PC-9 (cell line): ENCODE measurements around the gene DLEC1. TPM values are rescaled to one million over a fixed set of nuclear protein-coding genes. Genes with fewer than 3 reads are reported as not detected.

Source experiments
- BruUV-seq: library from RNA; stranded (reverse); fragments of 400-500 nt; replicated peaks from 2 replicates; lab custom pipeline; 2021; lab: Mats Ljungman, UMichigan
- CTCF ChIA-PET: fragments of 300-600 bp; sonication (Branson Sonifier 250); formaldehyde crosslinking; loops from one replicate; lab custom pipeline; 2022; ENCODE audit warnings: antibody characterized with exemption; lab: Charles Lee
- POLR2A ChIA-PET: fragments of 300-600 bp; sonication (Branson Sonifier 250); formaldehyde crosslinking; loops from one replicate; lab custom pipeline; 2022; ENCODE audit warnings: antibody characterized with exemption; ENCODE audit not compliant: unreplicated experiment; lab: Charles Lee
- DNase-seq, 2 experiments: peaks; one replicate each; pipeline versions ENCODE4 v3.0.0 to v3.0.0-alpha.2; 2015 to 2022; ENCODE audit warnings: mixed read lengths in 1 of 2
- H2AFZ ChIP-seq: fragments of 200-600 bp; sonication (generic); 2 replicates; pipeline ENCODE4 v1.8.1; 2017; ENCODE audit warnings: antibody characterized with exemption
- H3F3A ChIP-seq: fragments of 200-600 bp; sonication (generic); 2 replicates; pipeline ENCODE4 v1.8.1; 2017; ENCODE audit warnings: antibody characterized with exemption, mild to moderate bottlenecking, low read depth; ENCODE audit not compliant: insufficient read depth
- H3K27ac ChIP-seq: fragments of 200-600 bp; sonication (generic); 2 replicates; pipeline ENCODE4 v1.6.1; 2016; ENCODE audit warnings: mixed run types
- H3K27me3 ChIP-seq: fragments of 200-600 bp; sonication (generic); 2 replicates; pipeline ENCODE4 v1.6.1; 2016; ENCODE audit warnings: low read depth, mixed run types; ENCODE audit not compliant: insufficient read depth
- H3K36me3 ChIP-seq: fragments of 200-600 bp; sonication (generic); 2 replicates; pipeline ENCODE4 v1.6.1; 2016; ENCODE audit warnings: low read depth, mixed run types
- H3K4me1 ChIP-seq: fragments of 200-600 bp; sonication (generic); replicated peaks from 2 replicates; pipeline ENCODE4 v1.6.1; 2016; ENCODE audit warnings: mixed run types; ENCODE audit not compliant: insufficient read depth
- H3K4me2 ChIP-seq: fragments of 200-600 bp; sonication (generic); 2 replicates; pipeline ENCODE4 v1.6.1; 2017; ENCODE audit warnings: mixed run types
- H3K4me3 ChIP-seq: fragments of 200-600 bp; sonication (generic); 2 replicates; pipeline ENCODE4 v1.6.1; 2016; ENCODE audit warnings: mixed run types
- H3K79me2 ChIP-seq: fragments of 200-600 bp; sonication (generic); 2 replicates; pipeline ENCODE4 v1.6.1; 2017; ENCODE audit warnings: low read depth, mixed run types
- H3K9me2 ChIP-seq: fragments of 200-600 bp; sonication (generic); 2 replicates; pipeline ENCODE4 v1.8.1; 2017; ENCODE audit warnings: mild to moderate bottlenecking; ENCODE audit not compliant: insufficient read depth
- H3K9me3 ChIP-seq: fragments of 200-600 bp; sonication (generic); 2 replicates; pipeline ENCODE4 v1.8.1; 2016; ENCODE audit warnings: low read depth; ENCODE audit not compliant: insufficient read depth
- H4K20me1 ChIP-seq: fragments of 200-600 bp; sonication (generic); 2 replicates; pipeline ENCODE4 v1.8.1; 2017; ENCODE audit not compliant: insufficient read depth
- EZH2 ChIP-seq: fragments of 200-600 bp; sonication (generic); IDR thresholded peaks from 2 replicates; pipeline ENCODE4 v1.8.0; 2017; ENCODE audit warnings: antibody characterized with exemption, low read depth
- intact Hi-C: fragments of 100-400 bp; cut with micrococcal nuclease; formaldehyde crosslinking; loops from one replicate; pipeline ENCODE4 v1.10.0; 2022; ENCODE audit not compliant: unreplicated experiment
- total RNA-seq: library from RNA; stranded (reverse); gene quantifications from 2 replicates; pipeline ENCODE4 v1.2.3, GENCODE V29; 2021
- TF ChIP-seq, protein P1 (sequence below): fragments of 200-600 bp; sonication (generic); conservative IDR thresholded peaks from 2 replicates; pipeline ENCODE4 v1.6.1; 2017; ENCODE audit warnings: mixed run types, antibody characterized with exemption, mild to moderate bottlenecking, moderate library complexity

The DLEC1 gene
- total RNA-seq, 1 experiment from 2014 or later, result 0.35 TPM

- Histone ChIP-seq H3K27me3 (no peaks in the 10 kb centered on the region), H3K36me3 (no peaks in the 10 kb centered on the region), H3K4me1 (peaks cover 7% of the 10 kb centered on the region; the same call in 1 of the 2 replicates), H3F3A (peaks cover 10% of the 10 kb centered on the region; the same call in 1 of the 2 replicates), H3K9me3 (no peaks in the 10 kb centered on the region), H3K4me3 (no peak overlapping the region), H3K79me2 (no peaks in the 10 kb centered on the region), H3K4me2 (no peak overlapping the region), H4K20me1 (no peaks in the 10 kb centered on the region), H3K9me2 (no peaks in the 10 kb centered on the region), H3K27ac (no peak overlapping the region), H2AFZ (no peak overlapping the region)
- no peak for TF ChIP-seq EZH2
- TF ChIP-seq, protein P1, sequence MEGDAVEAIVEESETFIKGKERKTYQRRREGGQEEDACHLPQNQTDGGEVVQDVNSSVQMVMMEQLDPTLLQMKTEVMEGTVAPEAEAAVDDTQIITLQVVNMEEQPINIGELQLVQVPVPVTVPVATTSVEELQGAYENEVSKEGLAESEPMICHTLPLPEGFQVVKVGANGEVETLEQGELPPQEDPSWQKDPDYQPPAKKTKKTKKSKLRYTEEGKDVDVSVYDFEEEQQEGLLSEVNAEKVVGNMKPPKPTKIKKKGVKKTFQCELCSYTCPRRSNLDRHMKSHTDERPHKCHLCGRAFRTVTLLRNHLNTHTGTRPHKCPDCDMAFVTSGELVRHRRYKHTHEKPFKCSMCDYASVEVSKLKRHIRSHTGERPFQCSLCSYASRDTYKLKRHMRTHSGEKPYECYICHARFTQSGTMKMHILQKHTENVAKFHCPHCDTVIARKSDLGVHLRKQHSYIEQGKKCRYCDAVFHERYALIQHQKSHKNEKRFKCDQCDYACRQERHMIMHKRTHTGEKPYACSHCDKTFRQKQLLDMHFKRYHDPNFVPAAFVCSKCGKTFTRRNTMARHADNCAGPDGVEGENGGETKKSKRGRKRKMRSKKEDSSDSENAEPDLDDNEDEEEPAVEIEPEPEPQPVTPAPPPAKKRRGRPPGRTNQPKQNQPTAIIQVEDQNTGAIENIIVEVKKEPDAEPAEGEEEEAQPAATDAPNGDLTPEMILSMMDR, result no peak
- intact Hi-C loops, result loop anchor here (5.0 to 10.0 kb wide), 3 partner anchors 137 to 657 kb away; partner anchors contain the start of genes ACAA1, MYD88 and XYLB
- ChIA-PET CTCF (no interaction called here), POLR2A (no interaction called here)
- BruUV-seq, result no TSS peak
- DNase-seq, result no peak
These were observed 39.2 kb upstream of the DLEC1 start for GRCh38 chr3:37999836-38000235.

DNA sequence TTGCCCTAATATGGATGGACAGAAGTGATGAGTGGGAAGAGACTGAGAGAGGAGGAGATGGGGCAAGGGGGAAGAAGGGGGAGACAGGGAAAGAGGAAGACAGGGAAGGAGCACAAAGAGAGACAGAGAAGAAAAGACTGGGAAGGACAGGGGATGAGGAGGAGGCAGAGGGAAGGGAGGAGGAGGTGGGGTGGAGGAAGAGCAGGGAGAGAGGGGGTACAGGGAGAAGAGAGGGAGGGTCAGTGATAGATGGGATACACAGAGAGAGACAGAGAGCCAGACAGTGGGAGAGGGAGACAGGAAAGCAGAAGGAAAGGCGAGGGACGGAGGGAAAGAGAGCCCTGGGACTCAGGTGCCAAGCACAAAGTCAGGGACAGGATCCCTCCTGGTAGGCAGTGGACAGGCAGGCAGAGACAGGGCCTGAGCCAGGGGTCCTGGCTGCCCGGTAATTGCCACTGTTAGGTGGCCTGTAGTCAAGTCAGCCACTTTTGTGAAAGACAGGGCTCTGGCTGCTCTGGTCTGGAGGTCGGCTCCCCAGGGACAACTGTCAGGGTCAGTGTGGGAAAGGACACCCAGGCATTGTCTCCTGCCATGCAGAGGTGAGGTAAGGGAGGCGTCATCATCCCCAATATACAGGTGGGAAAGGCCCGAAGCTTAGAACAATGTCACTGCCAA, 38.6 kb upstream of the DLEC1 start:
- H3K4me1 ChIP-seq, result peaks cover 7% of the 10 kb centered on the region; the same call in 1 of the 2 replicates
- no peaks in the 10 kb centered on the region for H3K79me2 ChIP-seq
- BruUV-seq, result no TSS peak
- H3K27me3 ChIP-seq, result no peaks in the 10 kb centered on the region
- H3K9me3 ChIP-seq, result no peaks in the 10 kb centered on the region
- no peaks in the 10 kb centered on the region for H3K36me3 ChIP-seq
- DNase-seq, result no peak
- ChIA-PET POLR2A (no interaction called here), CTCF (interaction anchor here (0.5 to 1.6 kb wide), 4 partner anchors 19 to 973 kb away, joined by 3 to 7 read pairs (median 5); no protein-coding TSS in a partner anchor)
- no peak overlapping the region for H3K27ac ChIP-seq
- H3K4me3 ChIP-seq, result no peak overlapping the region
- H2AFZ ChIP-seq, result no peak overlapping the region
- no peak overlapping the region for H3K4me2 ChIP-seq
- intact Hi-C loops, result loop anchor here (5.0 to 10.0 kb wide), 3 partner anchors 137 to 657 kb away; partner anchors contain the start of genes ACAA1, MYD88 and XYLB
- no peak for TF ChIP-seq EZH2
- TF ChIP-seq, protein P1, result no peak
- peaks cover 9% of the 10 kb centered on the region; the same call in 1 of the 2 replicates for H3F3A ChIP-seq
- no peaks in the 10 kb centered on the region for H3K9me2 ChIP-seq
- no peaks in the 10 kb centered on the region for H4K20me1 ChIP-seq

DNA sequence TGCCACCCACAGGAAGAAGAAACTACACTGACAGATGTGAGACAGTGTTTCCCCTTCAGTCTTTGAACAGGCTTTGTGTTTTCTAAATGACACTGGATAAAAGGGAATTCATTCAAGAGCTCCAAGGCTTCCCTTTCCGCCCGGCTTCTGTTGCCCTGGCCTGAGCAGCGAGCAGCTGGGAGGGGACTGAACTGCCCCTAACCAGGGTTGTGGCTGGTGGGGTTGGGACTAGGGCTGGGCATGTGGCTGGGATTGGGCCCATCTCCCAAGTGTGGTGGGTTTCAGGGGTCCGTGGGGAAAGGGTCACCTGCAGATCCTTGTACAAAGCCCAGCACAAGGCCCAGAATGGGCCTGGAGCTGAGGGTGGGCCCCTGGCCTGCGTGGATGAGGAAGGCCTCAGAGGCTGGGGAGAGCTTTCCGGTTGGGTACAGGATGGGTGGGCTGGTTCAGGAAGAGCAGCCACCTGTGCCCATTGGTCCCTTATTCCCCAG, 38.0 kb upstream of the DLEC1 start:
- intact Hi-C loops, result loop anchor here (1.0 to 10.0 kb wide), 4 partner anchors 136 to 656 kb away; partner anchors contain the start of genes ACAA1, MYD88 and XYLB
- peaks cover 7% of the 10 kb centered on the region; the same call in 1 of the 2 replicates for H3K4me1 ChIP-seq
- no peak for TF ChIP-seq EZH2
- TF ChIP-seq, protein P1, result no peak
- H3K4me3 ChIP-seq, result no peak overlapping the region
- BruUV-seq, result no TSS peak
- DNase-seq, result no peak
- no peak overlapping the region for H2AFZ ChIP-seq
- ChIA-PET CTCF (interaction anchor here (0.6 to 1.6 kb wide), 3 partner anchors 26 to 972 kb away, joined by 4 to 7 read pairs (median 6); no protein-coding TSS in a partner anchor), POLR2A (no interaction called here)
- no peaks in the 10 kb centered on the region for H3K79me2 ChIP-seq
- H4K20me1 ChIP-seq, result no peaks in the 10 kb centered on the region
- H3K27me3 ChIP-seq, result no peaks in the 10 kb centered on the region
- no peaks in the 10 kb centered on the region for H3K9me2 ChIP-seq
- no peak overlapping the region for H3K27ac ChIP-seq
- H3K9me3 ChIP-seq, result no peaks in the 10 kb centered on the region
- no peak overlapping the region for H3K4me2 ChIP-seq
- H3F3A ChIP-seq, result peaks cover 6% of the 10 kb centered on the region; the same call in 1 of the 2 replicates
- H3K36me3 ChIP-seq, result no peaks in the 10 kb centered on the region
